HG02571 (cell line): ENCODE results near the gene MRTO4.

ENCODE experiments used
- ATAC-seq: cut with Tn5 transposase; IDR thresholded peaks from one replicate; pipeline ENCODE4 v1.9.1; 2021; ENCODE audit warnings: mild to moderate bottlenecking, moderate library complexity; ENCODE audit not compliant: unreplicated experiment

The MRTO4 gene

DNA sequence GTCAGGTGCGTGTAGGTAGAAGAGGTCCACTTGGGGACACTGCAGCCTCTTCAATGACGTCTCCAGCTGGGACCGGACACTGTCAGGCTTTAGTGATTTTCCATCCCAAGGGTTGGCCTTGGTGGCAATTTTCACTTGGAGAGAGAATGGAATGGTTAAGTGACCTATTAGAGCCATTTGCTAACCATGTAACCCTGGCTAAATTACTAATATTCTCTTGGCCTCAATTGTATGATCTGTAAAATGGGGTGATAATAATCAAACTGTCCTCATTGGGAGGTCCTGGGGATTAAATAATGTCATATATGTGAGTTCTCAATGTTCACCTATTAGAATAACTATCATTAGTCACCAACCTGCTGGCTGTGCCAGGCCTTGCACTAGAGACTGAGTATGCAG lies 56.9 kb downstream of the MRTO4 start:
- ATAC-seq, result no peak

DNA sequence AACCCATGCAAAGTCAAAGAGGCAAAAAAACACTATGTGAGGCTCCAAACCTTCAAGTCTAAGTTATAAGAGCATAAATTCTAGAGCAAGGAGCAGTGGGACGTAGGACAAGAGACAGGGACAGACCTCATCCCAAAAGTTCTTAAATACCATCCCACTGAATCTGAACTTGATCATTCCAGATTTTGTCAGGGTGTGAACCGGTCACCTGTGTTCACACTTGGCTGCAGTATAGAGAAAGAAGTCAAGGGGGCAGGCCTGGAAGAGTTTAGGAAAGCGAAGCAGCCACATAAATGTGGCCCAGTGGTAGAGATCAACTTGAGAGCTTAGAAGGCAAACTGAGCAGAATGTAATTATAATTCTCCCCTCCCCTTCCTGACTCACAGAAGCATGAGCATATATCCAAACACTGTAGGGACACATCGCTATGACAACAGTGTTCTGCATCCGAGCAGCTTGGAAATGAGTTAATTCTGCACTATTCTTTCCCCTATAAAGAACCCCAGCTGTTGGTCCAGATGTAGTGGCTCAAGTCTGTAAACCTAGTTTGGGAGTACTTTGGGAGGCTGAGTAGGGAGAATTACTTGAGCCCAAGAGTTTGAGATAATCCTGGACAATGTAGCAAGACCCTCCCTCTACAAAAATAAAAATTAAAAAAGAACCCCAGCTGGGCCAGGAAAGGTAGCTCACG lies 57.7 kb downstream of the MRTO4 start:
- no peak for ATAC-seq
